ENCODE data around the gene CDK14.

CDK14 gene

GRCh38 chr7:90948085-90948484 lies 352.0 kb downstream of the CDK14 start:
- Histone ChIP-seq H3K27ac (replicated peaks) (no peak overlapping the region), H3K4me3 (replicated peaks; ENCODE audit: insufficient read depth, low read length) (no peak overlapping the region), H3K27me3 (ENCODE audit: insufficient read depth, poor library complexity, severe bottlenecking) (no peaks in the 10 kb centered on the region)
- DNase-seq (ENCODE audit: low read depth in 1 of 2, low spot score in 1 of 2) = no peak
- TF ChIP-seq GABPA (IDR thresholded peaks at IDR 0.05; ENCODE audit: low read depth) (no peak), SPI1 (IDR thresholded peaks at IDR 0.05; ENCODE audit: borderline replicate concordance, low read depth) (no peak), CTCF (IDR thresholded peaks at IDR 0.05; ENCODE audit: insufficient read depth, low read length) (no peak), POLR2AphosphoS5 (IDR thresholded peaks at IDR 0.05; ENCODE audit: low read depth) (no peak)
- TF ChIP-seq, protein P1, sequence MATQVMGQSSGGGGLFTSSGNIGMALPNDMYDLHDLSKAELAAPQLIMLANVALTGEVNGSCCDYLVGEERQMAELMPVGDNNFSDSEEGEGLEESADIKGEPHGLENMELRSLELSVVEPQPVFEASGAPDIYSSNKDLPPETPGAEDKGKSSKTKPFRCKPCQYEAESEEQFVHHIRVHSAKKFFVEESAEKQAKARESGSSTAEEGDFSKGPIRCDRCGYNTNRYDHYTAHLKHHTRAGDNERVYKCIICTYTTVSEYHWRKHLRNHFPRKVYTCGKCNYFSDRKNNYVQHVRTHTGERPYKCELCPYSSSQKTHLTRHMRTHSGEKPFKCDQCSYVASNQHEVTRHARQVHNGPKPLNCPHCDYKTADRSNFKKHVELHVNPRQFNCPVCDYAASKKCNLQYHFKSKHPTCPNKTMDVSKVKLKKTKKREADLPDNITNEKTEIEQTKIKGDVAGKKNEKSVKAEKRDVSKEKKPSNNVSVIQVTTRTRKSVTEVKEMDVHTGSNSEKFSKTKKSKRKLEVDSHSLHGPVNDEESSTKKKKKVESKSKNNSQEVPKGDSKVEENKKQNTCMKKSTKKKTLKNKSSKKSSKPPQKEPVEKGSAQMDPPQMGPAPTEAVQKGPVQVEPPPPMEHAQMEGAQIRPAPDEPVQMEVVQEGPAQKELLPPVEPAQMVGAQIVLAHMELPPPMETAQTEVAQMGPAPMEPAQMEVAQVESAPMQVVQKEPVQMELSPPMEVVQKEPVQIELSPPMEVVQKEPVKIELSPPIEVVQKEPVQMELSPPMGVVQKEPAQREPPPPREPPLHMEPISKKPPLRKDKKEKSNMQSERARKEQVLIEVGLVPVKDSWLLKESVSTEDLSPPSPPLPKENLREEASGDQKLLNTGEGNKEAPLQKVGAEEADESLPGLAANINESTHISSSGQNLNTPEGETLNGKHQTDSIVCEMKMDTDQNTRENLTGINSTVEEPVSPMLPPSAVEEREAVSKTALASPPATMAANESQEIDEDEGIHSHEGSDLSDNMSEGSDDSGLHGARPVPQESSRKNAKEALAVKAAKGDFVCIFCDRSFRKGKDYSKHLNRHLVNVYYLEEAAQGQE (IDR thresholded peaks at IDR 0.05; ENCODE audit: insufficient replicate concordance, low read depth) = no peak

- Histone ChIP-seq H3K27me3 (ENCODE audit: insufficient read depth, poor library complexity, severe bottlenecking) (no peaks in the 10 kb centered on the region), H3K27ac (replicated peaks) (no peak overlapping the region), H3K4me3 (replicated peaks; ENCODE audit: insufficient read depth, low read length) (no peak overlapping the region)
- no peak for DNase-seq (ENCODE audit: low read depth in 1 of 2, low spot score in 1 of 2)
- TF ChIP-seq, protein P1 (IDR thresholded peaks at IDR 0.05; ENCODE audit: insufficient replicate concordance, low read depth) = no peak
- no peak for TF ChIP-seq POLR2AphosphoS5 (IDR thresholded peaks at IDR 0.05; ENCODE audit: low read depth)
- TF ChIP-seq CTCF (IDR thresholded peaks at IDR 0.05; ENCODE audit: insufficient read depth, low read length) = no peak
- TF ChIP-seq GABPA (IDR thresholded peaks at IDR 0.05; ENCODE audit: low read depth) = no peak
- TF ChIP-seq SPI1 (IDR thresholded peaks at IDR 0.05; ENCODE audit: borderline replicate concordance, low read depth) = no peak
These were observed 355.1 kb downstream of the CDK14 start for GRCh38 chr7:90951229-90951628.

DNA sequence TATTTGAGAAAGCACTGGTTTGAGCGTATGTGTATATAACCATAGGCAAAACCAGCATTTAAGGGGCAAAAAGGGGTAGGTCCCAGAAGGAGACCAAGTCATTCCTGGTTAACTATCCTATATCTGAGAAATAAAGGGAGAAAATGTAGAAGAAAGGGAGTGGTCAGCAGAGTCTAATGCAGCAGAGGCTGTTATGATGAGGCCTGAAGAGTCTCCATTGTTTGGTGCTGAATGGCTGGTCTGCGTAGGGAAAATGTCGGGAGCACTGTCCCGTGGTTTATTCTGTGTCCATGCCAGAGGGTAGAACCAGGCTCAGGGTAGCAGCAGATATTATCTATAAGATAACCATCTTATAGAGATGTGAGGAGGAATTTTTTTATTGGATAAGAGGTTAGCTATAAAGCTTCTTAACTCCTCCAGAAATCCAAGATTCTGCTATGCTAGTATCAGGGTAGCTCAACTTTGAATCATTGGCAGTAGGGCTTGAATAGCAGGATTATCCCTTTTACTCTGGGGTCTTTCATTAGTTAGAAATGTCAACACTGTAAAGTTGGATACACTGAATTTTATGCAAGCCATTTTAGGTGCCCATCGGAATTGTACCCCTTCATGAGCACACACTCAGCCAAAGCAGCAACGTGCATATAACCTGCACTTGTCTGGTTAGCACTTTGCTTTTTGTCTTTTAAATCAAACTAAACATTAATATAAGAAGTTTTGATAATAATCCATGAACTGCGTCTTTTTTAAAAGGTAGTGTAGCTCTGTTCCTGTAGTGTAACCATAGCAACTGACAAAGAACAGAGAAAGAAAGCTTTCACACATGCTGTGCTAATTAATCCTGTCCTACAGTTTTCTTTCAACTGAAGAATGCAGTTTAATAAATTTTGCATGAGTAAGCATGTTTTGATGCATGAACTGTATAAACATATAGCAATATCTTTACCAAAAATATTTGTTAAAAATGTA lies 356.1 kb downstream of the CDK14 start:
- TF ChIP-seq POLR2AphosphoS5 (IDR thresholded peaks at IDR 0.05; ENCODE audit: low read depth) = no peak
- no peak for TF ChIP-seq GABPA (IDR thresholded peaks at IDR 0.05; ENCODE audit: low read depth)
- TF ChIP-seq SPI1 (IDR thresholded peaks at IDR 0.05; ENCODE audit: borderline replicate concordance, low read depth) = no peak
- TF ChIP-seq, protein P1 (IDR thresholded peaks at IDR 0.05; ENCODE audit: insufficient replicate concordance, low read depth) = no peak
- TF ChIP-seq CTCF (IDR thresholded peaks at IDR 0.05; ENCODE audit: insufficient read depth, low read length) = no peak
- Histone ChIP-seq H3K4me3 (replicated peaks; ENCODE audit: insufficient read depth, low read length) (no peak overlapping the region), H3K27me3 (ENCODE audit: insufficient read depth, poor library complexity, severe bottlenecking) (no peaks in the 10 kb centered on the region), H3K27ac (replicated peaks) (no peak overlapping the region)
- DNase-seq (ENCODE audit: low read depth in 1 of 2, low spot score in 1 of 2) = no peak
